Mesothelial cell of epicardium (in vitro differentiated cells): ENCODE results near the gene RBM20. TPM values are rescaled to one million over a fixed set of nuclear protein-coding genes. Genes with fewer than 3 reads are reported as not detected.

Source experiments
- DNase-seq, 2 experiments: peaks; one replicate each; pipeline ENCODE4 v3.0.0; 2021; ENCODE audit warnings: low spot score in 2 of 2; ENCODE audit not compliant: unreplicated experiment in 2 of 2
- H3K27ac Mint-ChIP-seq: 2 replicates; pipeline ENCODE4 v1.8.0; 2021; ENCODE audit warnings: mixed read lengths
- H3K27me3 Mint-ChIP-seq: 2 replicates; pipeline ENCODE4 v1.8.0; 2021; ENCODE audit warnings: low read depth, mixed read lengths
- H3K36me3 Mint-ChIP-seq: 2 replicates; pipeline ENCODE4 v1.8.0; 2021; ENCODE audit warnings: mixed read lengths
- H3K4me1 Mint-ChIP-seq: 2 replicates; pipeline ENCODE4 v1.8.0; 2021; ENCODE audit warnings: mixed read lengths
- H3K4me3 Mint-ChIP-seq: 2 replicates; pipeline ENCODE4 v1.8.0; 2021; ENCODE audit warnings: mild to moderate bottlenecking, moderate library complexity, mixed read lengths
- H3K9me3 Mint-ChIP-seq: 2 replicates; pipeline ENCODE4 v1.8.0; 2021; ENCODE audit warnings: mixed read lengths
- CTCF ChIP-seq: fragments of 200-600 bp; sonication (generic); IDR thresholded peaks from one replicate; pipeline ENCODE4 v1.5.0; 2021; ENCODE audit warnings: antibody characterized with exemption; ENCODE audit not compliant: unreplicated experiment
- total RNA-seq: library from RNA; stranded (reverse); gene quantifications from 3 replicates; pipeline ENCODE4 v1.2.1, GENCODE V29; 2021

The RBM20 gene
- total RNA-seq, 1 donor from 2014 or later: 23.3 TPM

GRCh38 chr10:110788620-110789385 is 144.7 kb downstream of the RBM20 start:
- Mint-ChIP-seq H3K36me3 (peaks cover 4% of the 10 kb centered on the region), H3K4me3 (no peak overlapping the region), H3K4me1 (peaks cover 69% of the 10 kb centered on the region), H3K9me3 (no peaks in the 10 kb centered on the region), H3K27ac (peak overlapping the region; percentile 83), H3K27me3 (no peaks in the 10 kb centered on the region)
- no peak for DNase-seq
- no peak for TF ChIP-seq CTCF

- no peak for DNase-seq
- H3K27ac Mint-ChIP-seq: peak overlapping the region; percentile 41
- H3K27me3 Mint-ChIP-seq: no peaks in the 10 kb centered on the region
- H3K36me3 Mint-ChIP-seq: peaks cover 3% of the 10 kb centered on the region
- no peaks in the 10 kb centered on the region for H3K9me3 Mint-ChIP-seq
- no peak for TF ChIP-seq CTCF
- H3K4me3 Mint-ChIP-seq: no peak overlapping the region
- peaks cover 74% of the 10 kb centered on the region for H3K4me1 Mint-ChIP-seq
Observed at GRCh38 chr10:110789604-110790433, 145.7 kb downstream of the RBM20 start.

GRCh38 chr10:110790913-110791506 is 146.9 kb downstream of the RBM20 start:
- peak overlapping the region; percentile 41 for H3K27ac Mint-ChIP-seq
- no peak for TF ChIP-seq CTCF
- H3K9me3 Mint-ChIP-seq: no peaks in the 10 kb centered on the region
- H3K4me1 Mint-ChIP-seq: peaks cover 64% of the 10 kb centered on the region
- peaks cover 3% of the 10 kb centered on the region for H3K36me3 Mint-ChIP-seq
- H3K4me3 Mint-ChIP-seq: no peak overlapping the region
- no peaks in the 10 kb centered on the region for H3K27me3 Mint-ChIP-seq
- DNase-seq: no peak

- no peak overlapping the region for H3K4me3 Mint-ChIP-seq
- no peaks in the 10 kb centered on the region for H3K9me3 Mint-ChIP-seq
- peaks cover 58% of the 10 kb centered on the region for H3K4me1 Mint-ChIP-seq
- H3K27ac Mint-ChIP-seq: peak overlapping the region; percentile 41
- TF ChIP-seq CTCF: no peak
- DNase-seq: no peak
- H3K27me3 Mint-ChIP-seq: no peaks in the 10 kb centered on the region
- peaks cover under 1% of the 10 kb centered on the region for H3K36me3 Mint-ChIP-seq
Observed at GRCh38 chr10:110791541-110792073, 147.5 kb downstream of the RBM20 start.

- no peak for TF ChIP-seq CTCF
- H3K4me1 Mint-ChIP-seq: peaks cover 57% of the 10 kb centered on the region
Observed at GRCh38 chr10:110792476-110793125, 148.5 kb downstream of the RBM20 start.

More at GRCh38 chr10:110792476-110793125, 148.5 kb downstream of the RBM20 start:
- no peak overlapping the region for H3K27ac Mint-ChIP-seq
- no peak for DNase-seq
- H3K4me3 Mint-ChIP-seq: no peak overlapping the region
- no peaks in the 10 kb centered on the region for H3K9me3 Mint-ChIP-seq
- no peaks in the 10 kb centered on the region for H3K27me3 Mint-ChIP-seq
- H3K36me3 Mint-ChIP-seq: peaks cover 3% of the 10 kb centered on the region
